Esophagus muscularis mucosa (tissue), 4 donors: Measurements from ENCODE around the gene ERICH6.

ENCODE experiments used
- EP300 ChIP-seq: sonication (generic); formaldehyde crosslinking; IDR thresholded peaks from one replicate; pipeline ENCODE4 v1.6.1; 2017; ENCODE audit warnings: antibody characterized with exemption
- POLR2A ChIP-seq: fragments of 450-650 bp; IDR thresholded peaks from one replicate; pipeline ENCODE4 v1.6.1; 2017; ENCODE audit warnings: antibody characterized with exemption, moderate library complexity, mild to moderate bottlenecking, low read depth
- POLR2AphosphoS5 ChIP-seq, 2 donors: sonication (generic); formaldehyde crosslinking; IDR thresholded peaks; one replicate each; pipeline ENCODE4 v1.6.1; 2017; ENCODE audit warnings: antibody characterized with exemption in 2 of 2
- TF ChIP-seq, protein P1 (sequence below), 3 experiments: fragments of 200-600 bp in 2 of 3; fragments of 450-650 bp in 1 of 3; sonication (generic) in 2 of 3; IDR thresholded peaks; one replicate each; pipeline ENCODE4 v1.5.1; 2017 to 2019; ENCODE audit warnings: antibody characterized with exemption in 3 of 3, mild to moderate bottlenecking in 2 of 3, moderate library complexity in 1 of 3

DNA sequence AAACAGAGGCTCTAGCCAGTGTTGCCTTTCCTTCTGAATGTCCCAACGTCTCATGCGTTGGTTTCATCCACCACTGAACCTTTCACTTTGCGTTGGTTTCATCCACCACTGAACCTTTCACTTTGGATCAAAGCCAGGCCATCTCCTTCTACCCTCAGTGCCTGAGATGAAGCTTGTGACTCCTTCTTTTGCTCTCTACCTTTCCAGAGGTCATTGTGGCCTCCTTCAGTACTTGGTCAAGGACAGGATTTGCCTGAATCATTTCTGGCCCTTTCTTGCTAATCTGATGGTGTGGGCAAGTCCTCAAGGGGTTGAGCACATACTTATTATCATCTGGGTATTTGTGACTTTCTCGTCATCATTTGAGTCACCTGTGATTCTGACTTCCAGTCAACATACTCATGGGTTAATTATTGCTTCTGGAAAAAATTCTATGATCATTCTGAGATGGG, 50.6 kb downstream of the ERICH6 start:
- TF ChIP-seq, protein P1, sequence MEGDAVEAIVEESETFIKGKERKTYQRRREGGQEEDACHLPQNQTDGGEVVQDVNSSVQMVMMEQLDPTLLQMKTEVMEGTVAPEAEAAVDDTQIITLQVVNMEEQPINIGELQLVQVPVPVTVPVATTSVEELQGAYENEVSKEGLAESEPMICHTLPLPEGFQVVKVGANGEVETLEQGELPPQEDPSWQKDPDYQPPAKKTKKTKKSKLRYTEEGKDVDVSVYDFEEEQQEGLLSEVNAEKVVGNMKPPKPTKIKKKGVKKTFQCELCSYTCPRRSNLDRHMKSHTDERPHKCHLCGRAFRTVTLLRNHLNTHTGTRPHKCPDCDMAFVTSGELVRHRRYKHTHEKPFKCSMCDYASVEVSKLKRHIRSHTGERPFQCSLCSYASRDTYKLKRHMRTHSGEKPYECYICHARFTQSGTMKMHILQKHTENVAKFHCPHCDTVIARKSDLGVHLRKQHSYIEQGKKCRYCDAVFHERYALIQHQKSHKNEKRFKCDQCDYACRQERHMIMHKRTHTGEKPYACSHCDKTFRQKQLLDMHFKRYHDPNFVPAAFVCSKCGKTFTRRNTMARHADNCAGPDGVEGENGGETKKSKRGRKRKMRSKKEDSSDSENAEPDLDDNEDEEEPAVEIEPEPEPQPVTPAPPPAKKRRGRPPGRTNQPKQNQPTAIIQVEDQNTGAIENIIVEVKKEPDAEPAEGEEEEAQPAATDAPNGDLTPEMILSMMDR (IDR thresholded peaks at IDR 0.05): no peak
- TF ChIP-seq EP300 (no peak), POLR2A (no peak), POLR2AphosphoS5 (IDR thresholded peaks at IDR 0.05) (no peak)
